GM10266 (cell line): ENCODE measurements around the gene SIX4.

Experiments
- DNase-seq: peaks from one replicate; pipeline ENCODE4 v3.0.0; 2012; ENCODE audit errors: extremely low spot score
- TF ChIP-seq, protein P1 (sequence below): IDR thresholded peaks from 2 replicates; pipeline ENCODE4 v1.5.1; 2012; ENCODE audit warnings: mild to moderate bottlenecking, low read depth; ENCODE audit not compliant: control insufficient read depth, insufficient read depth; ENCODE audit errors: missing control alignments

The SIX4 gene

DNA sequence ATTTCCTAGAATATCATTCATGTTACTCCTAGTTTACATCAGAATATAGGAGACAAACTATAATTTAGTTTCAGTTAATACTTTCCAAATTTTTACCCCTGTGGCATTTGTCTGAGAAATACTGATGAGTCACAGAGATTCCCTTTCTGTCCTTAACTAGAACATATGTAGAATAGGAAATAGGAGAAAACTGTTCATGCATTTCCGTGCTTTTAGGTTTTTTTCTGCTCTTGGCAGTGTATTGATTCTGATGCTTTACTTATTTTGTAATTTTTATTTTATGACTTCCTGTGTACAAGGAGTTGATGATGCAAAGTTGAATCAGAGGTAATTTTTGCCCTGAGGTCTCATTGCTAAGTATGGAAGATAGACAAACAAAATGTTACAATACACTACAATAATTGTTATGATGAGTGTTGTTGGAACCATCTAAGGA, 33.4 kb upstream of the SIX4 start:
- TF ChIP-seq, protein P1, sequence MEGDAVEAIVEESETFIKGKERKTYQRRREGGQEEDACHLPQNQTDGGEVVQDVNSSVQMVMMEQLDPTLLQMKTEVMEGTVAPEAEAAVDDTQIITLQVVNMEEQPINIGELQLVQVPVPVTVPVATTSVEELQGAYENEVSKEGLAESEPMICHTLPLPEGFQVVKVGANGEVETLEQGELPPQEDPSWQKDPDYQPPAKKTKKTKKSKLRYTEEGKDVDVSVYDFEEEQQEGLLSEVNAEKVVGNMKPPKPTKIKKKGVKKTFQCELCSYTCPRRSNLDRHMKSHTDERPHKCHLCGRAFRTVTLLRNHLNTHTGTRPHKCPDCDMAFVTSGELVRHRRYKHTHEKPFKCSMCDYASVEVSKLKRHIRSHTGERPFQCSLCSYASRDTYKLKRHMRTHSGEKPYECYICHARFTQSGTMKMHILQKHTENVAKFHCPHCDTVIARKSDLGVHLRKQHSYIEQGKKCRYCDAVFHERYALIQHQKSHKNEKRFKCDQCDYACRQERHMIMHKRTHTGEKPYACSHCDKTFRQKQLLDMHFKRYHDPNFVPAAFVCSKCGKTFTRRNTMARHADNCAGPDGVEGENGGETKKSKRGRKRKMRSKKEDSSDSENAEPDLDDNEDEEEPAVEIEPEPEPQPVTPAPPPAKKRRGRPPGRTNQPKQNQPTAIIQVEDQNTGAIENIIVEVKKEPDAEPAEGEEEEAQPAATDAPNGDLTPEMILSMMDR, result no peak
- no peak for DNase-seq

DNA sequence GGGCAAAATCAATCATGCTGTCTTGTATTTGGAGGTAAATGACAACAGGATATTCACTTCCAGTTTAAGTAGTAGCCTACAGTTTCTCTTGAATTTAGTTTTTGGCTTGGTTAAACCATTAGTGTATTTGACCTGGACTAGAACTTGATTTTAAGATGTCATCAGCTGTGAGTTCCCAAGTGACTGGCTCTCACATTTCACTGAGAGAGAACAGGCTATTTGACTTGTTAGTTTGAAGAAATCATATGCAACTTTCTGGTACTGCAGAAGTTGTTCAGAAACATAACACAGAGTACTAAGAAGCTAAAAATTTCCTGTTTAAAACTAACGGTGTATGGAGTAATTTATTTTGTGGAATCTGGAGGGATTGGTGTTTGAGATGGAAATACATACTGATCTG, 32.7 kb upstream of the SIX4 start:
- no peak for DNase-seq
- TF ChIP-seq, protein P1, result no peak

DNA sequence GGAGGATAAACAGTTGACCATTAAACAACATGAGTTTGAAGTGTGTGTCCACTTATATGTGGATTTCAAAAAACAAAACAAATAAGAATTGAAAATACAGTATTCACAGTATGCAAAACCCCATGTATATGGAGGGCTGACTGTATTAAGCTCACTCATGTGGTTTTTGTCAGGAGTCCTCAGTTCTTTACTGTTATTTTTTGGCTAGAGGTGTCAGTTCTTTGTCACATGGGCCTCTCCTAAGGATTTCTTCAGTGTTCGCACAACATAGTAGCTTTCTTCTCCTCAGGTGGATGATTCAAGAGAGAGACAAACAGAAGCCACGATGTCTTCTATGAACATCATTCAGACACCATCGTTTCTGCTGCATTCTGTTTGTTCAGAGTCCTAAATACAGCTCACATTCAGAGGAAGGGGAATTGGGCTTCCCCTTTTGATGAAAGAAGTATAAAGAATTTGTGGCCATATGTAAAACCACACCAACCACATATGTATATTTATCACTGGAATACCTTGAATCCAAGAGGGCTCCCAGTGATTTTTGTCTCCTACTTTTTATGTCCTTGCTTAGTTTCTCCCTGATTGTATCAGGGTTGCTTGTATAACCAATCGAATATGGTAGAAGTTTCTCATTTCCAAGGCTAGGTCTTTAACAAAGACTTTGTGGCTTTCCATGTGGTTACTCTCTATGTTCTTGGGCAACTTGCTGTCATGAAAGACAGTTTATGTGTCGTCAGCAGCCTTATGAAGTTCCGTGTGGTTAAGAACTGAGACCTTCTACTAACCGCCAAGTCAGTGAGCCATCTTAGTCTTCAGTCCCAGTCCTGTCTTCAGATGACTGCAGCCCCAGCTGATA, 29.3 kb upstream of the SIX4 start:
- TF ChIP-seq, protein P1, result no peak
- peak; percentile 73 for DNase-seq

DNA sequence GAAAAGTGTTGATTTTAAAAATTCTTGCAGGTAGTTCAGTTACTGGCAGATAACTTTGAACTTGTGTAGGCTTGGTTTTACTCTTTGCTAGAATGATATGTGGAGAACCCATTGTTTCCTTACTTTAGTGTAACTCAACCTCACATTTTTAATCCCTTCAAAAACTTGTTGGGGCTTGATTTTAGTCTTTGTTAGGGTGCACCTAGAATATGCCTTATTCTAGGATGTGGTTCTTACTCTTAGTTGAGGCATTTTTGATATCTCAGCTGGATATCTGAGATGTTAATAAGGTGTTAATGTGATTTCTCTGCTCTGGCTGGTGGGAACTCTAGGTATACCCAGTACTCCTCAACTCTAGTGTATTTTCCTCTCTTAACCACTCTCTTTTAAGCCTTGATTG, 20.4 kb upstream of the SIX4 start:
- TF ChIP-seq, protein P1, result no peak
- no peak for DNase-seq

DNA sequence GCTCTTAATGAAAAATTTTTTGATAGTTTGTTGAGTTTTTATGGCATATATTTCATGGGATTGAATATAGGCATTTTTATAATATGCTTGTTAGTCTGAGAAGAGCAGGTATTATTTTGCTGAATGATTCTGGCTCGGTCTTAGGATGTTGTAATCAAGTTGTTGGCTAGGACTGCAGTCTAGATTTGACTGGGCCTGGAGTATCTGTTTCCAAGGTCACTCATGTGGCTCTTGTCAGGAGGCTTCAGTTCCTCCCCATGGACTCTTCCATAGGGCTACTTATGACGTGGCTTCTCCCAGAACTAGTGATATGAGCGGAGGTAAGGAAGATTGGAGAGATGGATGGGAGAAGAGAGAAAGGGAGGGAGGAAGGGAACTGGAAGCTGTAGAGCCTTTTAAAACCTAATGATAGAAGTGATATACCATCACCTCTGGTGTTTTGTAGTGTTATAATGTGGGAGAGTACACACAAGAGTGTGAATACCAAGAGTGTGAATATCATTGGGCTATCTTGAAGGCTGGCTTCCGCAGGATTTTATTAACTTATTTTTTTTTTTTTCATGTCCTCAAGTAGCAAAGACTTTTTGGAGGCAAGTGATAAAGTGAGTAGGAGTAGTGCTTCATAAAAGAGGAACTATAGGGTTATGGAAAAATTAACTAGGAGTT, 14.8 kb upstream of the SIX4 start:
- DNase-seq, result no peak
- TF ChIP-seq, protein P1, result no peak

DNA sequence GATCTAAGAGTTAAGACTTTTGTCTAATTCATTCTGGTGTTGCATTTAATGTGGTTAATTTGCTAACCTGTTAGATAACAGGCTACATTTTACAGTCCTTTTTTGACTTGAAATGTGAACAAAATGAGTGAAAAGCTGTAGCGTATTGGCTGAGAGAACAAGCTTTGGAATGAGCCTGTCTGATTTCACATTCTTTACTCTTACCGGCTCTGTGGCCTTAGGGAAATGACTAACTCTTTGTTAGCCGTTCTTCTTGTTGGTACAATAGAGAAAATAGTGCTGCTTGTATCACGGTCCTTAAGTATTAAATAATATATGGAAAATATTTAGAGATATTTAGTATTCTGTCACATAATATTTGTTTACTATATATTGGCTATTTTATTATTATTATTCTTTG, 12.3 kb upstream of the SIX4 start:
- no peak for DNase-seq
- TF ChIP-seq, protein P1, result no peak

DNA sequence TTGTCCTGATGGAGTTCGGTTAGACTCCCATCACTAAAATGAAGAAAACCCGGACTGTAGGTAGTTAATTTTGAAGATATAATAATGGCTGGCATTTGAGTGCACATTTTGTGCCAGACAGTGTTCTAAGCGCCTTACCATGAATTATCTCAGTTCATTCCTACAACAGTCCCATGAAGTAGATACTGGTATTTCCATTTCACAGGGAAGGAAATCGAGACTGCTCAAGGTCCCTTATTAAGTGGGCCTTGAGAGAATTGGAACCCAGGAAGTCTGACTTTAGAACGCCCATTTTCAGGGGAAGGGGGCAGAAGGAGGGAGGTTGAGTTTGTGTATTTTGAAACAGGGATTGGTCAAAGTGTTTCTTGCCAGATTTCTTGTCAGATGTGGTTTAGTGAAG, 11.3 kb upstream of the SIX4 start:
- DNase-seq, result no peak
- TF ChIP-seq, protein P1, result no peak
